Astrocyte (in vitro differentiated cells and primary cell): ENCODE data around the gene LRRC30. TPM values are rescaled to one million over a fixed set of nuclear protein-coding genes. Genes with fewer than 3 reads are reported as not detected.

Experiments
- DNase-seq: peaks from one replicate; pipeline ENCODE4 v3.0.0-alpha.2; 2010; ENCODE audit warnings: low read depth
- FAIRE-seq: peaks from 2 replicates; lab custom pipeline; 2011; peaks lifted over from hg19 to GRCh38; lab: Jason Lieb, UNC
- H2AFZ ChIP-seq: 2 replicates; pipeline ENCODE4 v1.6.0; 2012; ENCODE audit warnings: low read depth, low read length, inconsistent platforms
- H3K27ac ChIP-seq: 2 replicates; pipeline ENCODE4 v1.5.1; 2011; ENCODE audit warnings: low read depth, low read length, inconsistent platforms
- H3K27me3 ChIP-seq: 2 replicates; pipeline ENCODE4 v1.6.0; 2011; ENCODE audit warnings: low read length, inconsistent platforms; ENCODE audit not compliant: insufficient read depth
- H3K36me3 ChIP-seq: 2 replicates; pipeline ENCODE4 v1.5.1; 2011; ENCODE audit warnings: low read length, inconsistent platforms; ENCODE audit not compliant: insufficient read depth
- H3K4me1 ChIP-seq: 2 replicates; pipeline ENCODE4 v1.5.1; 2011; ENCODE audit warnings: low read length, inconsistent platforms; ENCODE audit not compliant: insufficient read depth
- H3K4me2 ChIP-seq: 2 replicates; pipeline ENCODE4 v1.6.0; 2012; ENCODE audit warnings: low read length, inconsistent platforms
- H3K4me3 ChIP-seq: 2 replicates; pipeline ENCODE4 v1.5.1; 2011; ENCODE audit warnings: low read depth, mild to moderate bottlenecking, low read length, inconsistent platforms; ENCODE audit not compliant: insufficient read depth
- H3K79me2 ChIP-seq: 2 replicates; pipeline ENCODE4 v1.6.0; 2012; ENCODE audit warnings: mild to moderate bottlenecking, low read length, inconsistent platforms; ENCODE audit not compliant: insufficient read depth
- H3K9ac ChIP-seq: 2 replicates; pipeline ENCODE4 v1.6.0; 2012; ENCODE audit warnings: mild to moderate bottlenecking, low read length, inconsistent platforms
- H3K9me3 ChIP-seq: 2 replicates; pipeline ENCODE4 v1.5.1; 2012; ENCODE audit warnings: low read depth, mild to moderate bottlenecking, low read length, inconsistent platforms; ENCODE audit not compliant: insufficient read depth
- H4K20me1 ChIP-seq: 2 replicates; pipeline ENCODE4 v1.6.0; 2012; ENCODE audit warnings: low read length, inconsistent platforms; ENCODE audit not compliant: insufficient read depth
- H3K27ac Mint-ChIP-seq: one replicate; pipeline ENCODE4 v1.8.0; 2021; ENCODE audit warnings: mild to moderate bottlenecking, mixed read lengths; ENCODE audit not compliant: unreplicated experiment
- H3K27me3 Mint-ChIP-seq: one replicate; pipeline ENCODE4 v1.8.0; 2021; ENCODE audit warnings: low read depth, mixed read lengths; ENCODE audit not compliant: unreplicated experiment
- H3K36me3 Mint-ChIP-seq: one replicate; pipeline ENCODE4 v1.8.0; 2021; ENCODE audit warnings: low read depth, mixed read lengths; ENCODE audit not compliant: unreplicated experiment
- H3K4me1 Mint-ChIP-seq: one replicate; pipeline ENCODE4 v1.8.0; 2021; ENCODE audit warnings: low read depth, mixed read lengths; ENCODE audit not compliant: unreplicated experiment
- H3K4me3 Mint-ChIP-seq: one replicate; pipeline ENCODE4 v1.8.0; 2021; ENCODE audit warnings: mild to moderate bottlenecking, moderate library complexity, mixed read lengths; ENCODE audit not compliant: unreplicated experiment
- H3K9me3 Mint-ChIP-seq: one replicate; pipeline ENCODE4 v1.8.0; 2021; ENCODE audit warnings: mild to moderate bottlenecking, mixed read lengths; ENCODE audit not compliant: unreplicated experiment
- EZH2 ChIP-seq: IDR thresholded peaks from 2 replicates; pipeline ENCODE4 v1.6.1; 2012; ENCODE audit warnings: mild to moderate bottlenecking, low read length, inconsistent platforms; ENCODE audit not compliant: insufficient read depth
- total RNA-seq: library from RNA; stranded (reverse); gene quantifications from 2 replicates; pipeline ENCODE4 v1.2.1, GENCODE V29; 2021
- TF ChIP-seq, protein P1 (sequence below): IDR thresholded peaks from 2 replicates; pipeline ENCODE4 v1.5.1; 2011; ENCODE audit warnings: low read depth, mild to moderate bottlenecking, inconsistent platforms, low read length, moderate library complexity; ENCODE audit not compliant: insufficient read depth

LRRC30 gene
- total RNA-seq, 1 donor from 2014 or later = not detected

DNA sequence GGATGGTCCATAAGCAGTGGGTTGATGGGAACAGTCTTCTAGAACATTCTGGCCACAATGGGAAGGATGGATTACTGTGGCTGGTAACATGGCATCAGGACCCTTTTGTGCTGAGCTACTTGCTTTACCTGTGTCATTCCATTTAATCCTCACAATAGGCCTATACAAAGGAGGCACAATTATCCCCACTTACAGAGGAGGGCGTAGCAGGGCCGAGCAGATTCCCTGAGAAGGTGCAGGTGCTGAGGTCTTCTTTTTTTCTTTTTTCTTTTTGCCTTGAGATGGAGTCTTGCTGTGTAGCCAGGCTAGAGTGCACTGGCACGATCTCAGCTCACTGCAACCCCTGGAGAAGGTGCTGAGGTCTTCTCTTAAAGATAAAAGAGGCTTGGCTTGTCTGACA lies 6.7 kb upstream of the LRRC30 start:
- no peaks in the 10 kb centered on the region for H3K4me1 ChIP-seq
- H3K27ac ChIP-seq = no peak overlapping the region
- Mint-ChIP-seq H3K4me3 (no peak overlapping the region), H3K4me1 (no peaks in the 10 kb centered on the region), H3K27ac (no peak overlapping the region), H3K27me3 (peaks cover 12% of the 10 kb centered on the region), H3K9me3 (no peaks in the 10 kb centered on the region), H3K36me3 (no peaks in the 10 kb centered on the region)
- H2AFZ ChIP-seq = no peak overlapping the region
- H3K9me3 ChIP-seq = no peaks in the 10 kb centered on the region
- no peak overlapping the region for H3K4me2 ChIP-seq
- H3K36me3 ChIP-seq = no peaks in the 10 kb centered on the region
- H3K27me3 ChIP-seq = peaks cover 10% of the 10 kb centered on the region
- DNase-seq = no peak
- FAIRE-seq = no peak
- TF ChIP-seq EZH2 = no peak
- TF ChIP-seq, protein P1, sequence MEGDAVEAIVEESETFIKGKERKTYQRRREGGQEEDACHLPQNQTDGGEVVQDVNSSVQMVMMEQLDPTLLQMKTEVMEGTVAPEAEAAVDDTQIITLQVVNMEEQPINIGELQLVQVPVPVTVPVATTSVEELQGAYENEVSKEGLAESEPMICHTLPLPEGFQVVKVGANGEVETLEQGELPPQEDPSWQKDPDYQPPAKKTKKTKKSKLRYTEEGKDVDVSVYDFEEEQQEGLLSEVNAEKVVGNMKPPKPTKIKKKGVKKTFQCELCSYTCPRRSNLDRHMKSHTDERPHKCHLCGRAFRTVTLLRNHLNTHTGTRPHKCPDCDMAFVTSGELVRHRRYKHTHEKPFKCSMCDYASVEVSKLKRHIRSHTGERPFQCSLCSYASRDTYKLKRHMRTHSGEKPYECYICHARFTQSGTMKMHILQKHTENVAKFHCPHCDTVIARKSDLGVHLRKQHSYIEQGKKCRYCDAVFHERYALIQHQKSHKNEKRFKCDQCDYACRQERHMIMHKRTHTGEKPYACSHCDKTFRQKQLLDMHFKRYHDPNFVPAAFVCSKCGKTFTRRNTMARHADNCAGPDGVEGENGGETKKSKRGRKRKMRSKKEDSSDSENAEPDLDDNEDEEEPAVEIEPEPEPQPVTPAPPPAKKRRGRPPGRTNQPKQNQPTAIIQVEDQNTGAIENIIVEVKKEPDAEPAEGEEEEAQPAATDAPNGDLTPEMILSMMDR = no peak
- H3K4me3 ChIP-seq = no peak overlapping the region
- H4K20me1 ChIP-seq = no peaks in the 10 kb centered on the region
- H3K79me2 ChIP-seq = no peaks in the 10 kb centered on the region
- H3K9ac ChIP-seq = no peak overlapping the region

DNA sequence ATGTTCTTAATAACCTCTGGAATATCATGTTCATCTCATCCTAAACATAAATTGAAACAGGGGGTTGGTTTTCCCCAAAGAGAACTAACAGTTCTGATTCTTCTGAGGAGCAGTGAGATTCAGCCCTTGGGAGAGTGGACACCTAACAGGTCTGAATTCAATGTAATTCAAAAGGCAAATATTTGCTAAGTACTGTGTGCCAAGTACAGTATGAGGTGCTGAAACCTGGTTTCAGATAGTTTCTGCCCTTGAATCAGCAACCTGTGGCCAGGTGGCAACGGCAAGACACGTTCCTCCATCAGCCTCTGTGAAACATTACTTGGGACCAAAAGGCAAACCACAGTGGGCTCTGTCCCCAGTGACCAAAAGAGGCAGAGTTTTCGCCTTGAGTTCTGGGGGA lies 1.3 kb downstream of the LRRC30 start:
- DNase-seq (no peak), FAIRE-seq (no peak)
- Histone ChIP-seq H2AFZ (no peak overlapping the region), H3K4me1 (no peaks in the 10 kb centered on the region), H3K4me2 (no peak overlapping the region), H3K4me3 (no peak overlapping the region), H3K36me3 (no peaks in the 10 kb centered on the region), H3K27ac (no peak overlapping the region), H4K20me1 (no peaks in the 10 kb centered on the region), H3K9me3 (no peaks in the 10 kb centered on the region), H3K79me2 (no peaks in the 10 kb centered on the region), H3K27me3 (no peaks in the 10 kb centered on the region), H3K9ac (no peak overlapping the region)
- Mint-ChIP-seq H3K27me3 (peaks cover 34% of the 10 kb centered on the region), H3K36me3 (peaks cover 1% of the 10 kb centered on the region), H3K4me3 (no peak overlapping the region), H3K27ac (no peak overlapping the region), H3K4me1 (no peaks in the 10 kb centered on the region), H3K9me3 (no peaks in the 10 kb centered on the region)
- TF ChIP-seq, protein P1 = no peak
- no peak for TF ChIP-seq EZH2

- Histone ChIP-seq H3K9ac (no peak overlapping the region), H3K4me2 (no peak overlapping the region), H3K27ac (no peak overlapping the region), H3K9me3 (no peaks in the 10 kb centered on the region), H3K4me1 (no peaks in the 10 kb centered on the region), H4K20me1 (no peaks in the 10 kb centered on the region), H3K27me3 (no peaks in the 10 kb centered on the region), H3K4me3 (no peak overlapping the region), H3K36me3 (no peaks in the 10 kb centered on the region), H2AFZ (no peak overlapping the region), H3K79me2 (no peaks in the 10 kb centered on the region)
- DNase-seq (no peak), FAIRE-seq (no peak)
- Mint-ChIP-seq H3K9me3 (no peaks in the 10 kb centered on the region), H3K27me3 (peaks cover 36% of the 10 kb centered on the region), H3K4me1 (no peaks in the 10 kb centered on the region), H3K36me3 (peaks cover 1% of the 10 kb centered on the region), H3K4me3 (no peak overlapping the region), H3K27ac (no peak overlapping the region)
- no peak for TF ChIP-seq EZH2
- TF ChIP-seq, protein P1 = no peak
These were observed 2.4 kb downstream of the LRRC30 start for GRCh38 chr18:7233134-7233810.
